ENCODE results near the gene ACCSL.

The ACCSL gene

GRCh38 chr11:44007481-44008087 lies 40.2 kb upstream of the ACCSL start:
- H3K4me2 ChIP-seq: no peak overlapping the region

DNA sequence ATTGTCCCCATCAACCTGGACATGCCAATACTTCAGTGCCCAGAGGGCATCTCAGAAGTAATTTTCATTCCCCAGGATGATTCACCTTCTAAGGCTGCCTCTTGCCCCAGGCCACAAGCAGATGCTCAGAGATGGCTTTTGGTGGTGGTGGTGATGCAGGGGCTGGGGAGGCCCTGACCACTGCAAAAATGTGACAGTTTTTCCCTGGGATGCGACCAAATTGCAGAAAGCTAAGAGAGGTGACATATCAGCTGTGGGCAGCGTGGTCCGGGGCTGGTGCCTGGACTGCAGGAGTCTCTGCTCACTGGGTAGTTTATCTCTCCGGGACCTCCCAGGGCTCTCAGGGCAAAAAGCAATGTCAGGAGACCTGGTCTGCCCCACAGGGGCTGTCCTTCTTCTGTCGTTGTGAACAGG lies 39.7 kb upstream of the ACCSL start:
- Histone ChIP-seq H3K4me2 (no peak overlapping the region), H4K20me1 (no peaks in the 10 kb centered on the region), H3K4me1 (no peaks in the 10 kb centered on the region), H3K4me3 (no peak overlapping the region), H3K36me3 (no peaks in the 10 kb centered on the region), H3K9me3 (no peaks in the 10 kb centered on the region), H3K27me3 (no peaks in the 10 kb centered on the region), H3K9ac (no peak overlapping the region), H3K27ac (no peak overlapping the region)
- no peak for TF ChIP-seq Cebpa-rat (IDR thresholded peaks at IDR 0.05)

More at GRCh38 chr11:44007481-44008087, 40.2 kb upstream of the ACCSL start:
- H3K4me3 ChIP-seq: no peak overlapping the region
- no peaks in the 10 kb centered on the region for H3K36me3 ChIP-seq
- H3K9me3 ChIP-seq: no peaks in the 10 kb centered on the region
- no peaks in the 10 kb centered on the region for H3K4me1 ChIP-seq
- H3K9ac ChIP-seq: no peak overlapping the region
- no peak for TF ChIP-seq Cebpa-rat (IDR thresholded peaks at IDR 0.05)
- no peak overlapping the region for H3K27ac ChIP-seq
- no peaks in the 10 kb centered on the region for H4K20me1 ChIP-seq
- H3K27me3 ChIP-seq: no peaks in the 10 kb centered on the region

GRCh38 chr11:44008698-44009097 lies 39.1 kb upstream of the ACCSL start:
- H3K9me3 ChIP-seq: no peaks in the 10 kb centered on the region
- H3K4me2 ChIP-seq: no peak overlapping the region
- H3K27ac ChIP-seq: no peak overlapping the region
- no peak for TF ChIP-seq Cebpa-rat (IDR thresholded peaks at IDR 0.05)
- H3K4me1 ChIP-seq: no peaks in the 10 kb centered on the region
- no peak overlapping the region for H3K9ac ChIP-seq
- no peaks in the 10 kb centered on the region for H4K20me1 ChIP-seq
- no peaks in the 10 kb centered on the region for H3K27me3 ChIP-seq
- no peaks in the 10 kb centered on the region for H3K36me3 ChIP-seq
- H3K4me3 ChIP-seq: no peak overlapping the region

DNA sequence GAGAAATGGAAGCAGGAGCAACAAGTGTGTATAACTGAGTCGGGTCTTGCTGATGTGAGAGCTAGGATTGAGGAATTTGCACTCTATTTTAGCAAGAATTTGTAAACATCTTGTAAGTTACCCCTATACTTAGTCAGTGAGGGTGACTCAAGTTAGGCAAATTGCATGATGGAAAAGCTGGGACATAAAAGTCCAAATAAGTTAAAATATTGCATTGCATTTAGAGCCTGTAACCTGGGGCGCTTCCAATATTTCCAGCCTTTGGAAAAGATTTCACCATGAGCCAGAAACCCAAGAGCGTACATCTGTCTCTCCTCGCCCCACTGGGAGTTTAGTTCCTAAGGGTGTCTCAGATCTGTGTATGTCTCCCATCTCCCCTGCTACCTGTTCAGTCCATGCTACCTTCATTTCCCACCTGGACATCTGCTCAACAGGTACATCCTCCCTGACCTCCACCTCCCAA lies 37.0 kb upstream of the ACCSL start:
- Histone ChIP-seq H3K9me3 (no peaks in the 10 kb centered on the region), H3K36me3 (no peaks in the 10 kb centered on the region), H3K27me3 (no peaks in the 10 kb centered on the region), H3K4me1 (peaks cover under 1% of the 10 kb centered on the region; the same call in 1 of the 2 replicates), H3K4me2 (no peak overlapping the region), H4K20me1 (no peaks in the 10 kb centered on the region), H3K27ac (no peak overlapping the region), H3K4me3 (no peak overlapping the region), H3K9ac (no peak overlapping the region)
- TF ChIP-seq Cebpa-rat (IDR thresholded peaks at IDR 0.05): no peak

DNA sequence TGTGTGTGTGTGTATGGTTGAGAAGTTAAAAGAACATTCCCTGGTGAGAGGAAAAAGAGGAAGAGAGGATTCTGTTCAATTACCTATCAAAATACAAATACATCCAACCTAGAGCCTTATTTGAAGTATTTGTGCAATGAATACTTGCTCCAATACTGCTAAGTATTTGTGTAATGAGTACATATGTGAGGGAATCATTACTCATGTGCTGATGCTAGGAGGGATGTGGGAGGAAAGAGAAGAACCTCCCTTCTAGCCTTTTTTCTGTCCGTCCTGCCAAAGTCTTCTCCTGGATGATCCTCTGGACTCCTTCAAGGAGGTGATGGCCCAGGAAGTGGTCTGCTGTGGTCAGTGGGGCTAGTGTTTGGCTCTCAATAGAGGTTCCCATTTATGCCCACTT lies 36.0 kb upstream of the ACCSL start:
- H3K4me3 ChIP-seq: no peak overlapping the region
- no peak overlapping the region for H3K9ac ChIP-seq
- H3K27ac ChIP-seq: no peak overlapping the region
- no peaks in the 10 kb centered on the region for H3K36me3 ChIP-seq
- TF ChIP-seq Cebpa-rat (IDR thresholded peaks at IDR 0.05): no peak
- H4K20me1 ChIP-seq: no peaks in the 10 kb centered on the region
- no peaks in the 10 kb centered on the region for H3K9me3 ChIP-seq
- H3K27me3 ChIP-seq: no peaks in the 10 kb centered on the region
- H3K4me1 ChIP-seq: peaks cover 7% of the 10 kb centered on the region
- no peak overlapping the region for H3K4me2 ChIP-seq

GRCh38 chr11:44014968-44015623 lies 32.7 kb upstream of the ACCSL start:
- no peak for TF ChIP-seq Cebpa-rat (IDR thresholded peaks at IDR 0.05)
- no peak overlapping the region for H3K27ac ChIP-seq
- H4K20me1 ChIP-seq: no peaks in the 10 kb centered on the region
- no peaks in the 10 kb centered on the region for H3K9me3 ChIP-seq
- no peak overlapping the region for H3K4me2 ChIP-seq
- peaks cover 7% of the 10 kb centered on the region for H3K4me1 ChIP-seq
- H3K4me3 ChIP-seq: no peak overlapping the region
- H3K36me3 ChIP-seq: no peaks in the 10 kb centered on the region
- H3K27me3 ChIP-seq: no peaks in the 10 kb centered on the region
- H3K9ac ChIP-seq: no peak overlapping the region

GRCh38 chr11:44015624-44016007 lies 32.2 kb upstream of the ACCSL start:
- Histone ChIP-seq H3K27me3 (no peaks in the 10 kb centered on the region), H3K4me3 (no peak overlapping the region), H3K4me1 (peaks cover 7% of the 10 kb centered on the region), H3K36me3 (no peaks in the 10 kb centered on the region), H3K9me3 (no peaks in the 10 kb centered on the region), H3K27ac (no peak overlapping the region), H4K20me1 (no peaks in the 10 kb centered on the region), H3K9ac (no peak overlapping the region), H3K4me2 (no peak overlapping the region)
- TF ChIP-seq Cebpa-rat (IDR thresholded peaks at IDR 0.05): no peak

GRCh38 chr11:44016131-44016530 lies 31.6 kb upstream of the ACCSL start:
- Histone ChIP-seq H3K4me1 (peaks cover 7% of the 10 kb centered on the region), H3K27ac (no peak overlapping the region), H3K27me3 (no peaks in the 10 kb centered on the region), H3K4me2 (peak overlapping the region; percentile 14; the same call in 1 of the 2 replicates), H3K9me3 (no peaks in the 10 kb centered on the region), H4K20me1 (no peaks in the 10 kb centered on the region), H3K9ac (no peak overlapping the region), H3K36me3 (no peaks in the 10 kb centered on the region), H3K4me3 (no peak overlapping the region)
- TF ChIP-seq Cebpa-rat (IDR thresholded peaks at IDR 0.05): no peak

- Histone ChIP-seq H3K27me3 (no peaks in the 10 kb centered on the region), H3K4me3 (no peak overlapping the region), H3K4me2 (peak overlapping the region; percentile 14; the same call in 1 of the 2 replicates), H4K20me1 (no peaks in the 10 kb centered on the region), H3K4me1 (peaks cover 7% of the 10 kb centered on the region), H3K27ac (no peak overlapping the region), H3K9ac (no peak overlapping the region), H3K9me3 (peaks cover 2% of the 10 kb centered on the region; the same call in 1 of the 2 replicates), H3K36me3 (no peaks in the 10 kb centered on the region)
- TF ChIP-seq Cebpa-rat (IDR thresholded peaks at IDR 0.05): no peak
Measured at GRCh38 chr11:44016546-44017442, 31.0 kb upstream of the ACCSL start.

Measured in BLaER1 (cell line).